CD4-positive, alpha-beta memory T cell (primary cell): ENCODE data around the gene CTDNEP1. TPM values are rescaled to one million over a fixed set of nuclear protein-coding genes. Genes with fewer than 3 reads are reported as not detected.
A peak's percentile ranks its signal among the peaks of the same experiment; 100 is the strongest.

Experiments used
- CTCF ChIA-PET: fragments of 350-600 bp; sonication (Branson Sonifier 250); formaldehyde crosslinking; loops from one replicate; lab custom pipeline; 2021; ENCODE audit warnings: inconsistent platforms; ENCODE audit not compliant: partially characterized antibody; lab: Charles Lee
- POLR2A ChIA-PET: fragments of 350-600 bp; sonication (Branson Sonifier 250); formaldehyde crosslinking; loops from one replicate; lab custom pipeline; 2021; ENCODE audit not compliant: partially characterized antibody; lab: Charles Lee
- DNase-seq, 5 donors: peaks; one replicate each; pipeline versions ENCODE4 v3.0.0 to v3.0.0-alpha.2; 2020 to 2022; ENCODE audit warnings: mixed read lengths in 1 of 5
- H3K27ac ChIP-seq: one replicate; pipeline ENCODE4 v1.7.0; 2013; ENCODE audit warnings: low read depth, low read length
- H3K27me3 ChIP-seq: 2 replicates; pipeline ENCODE4 v1.7.0; 2013; ENCODE audit warnings: mild to moderate bottlenecking, low read length, moderate library complexity; ENCODE audit not compliant: insufficient read depth
- H3K36me3 ChIP-seq: 2 replicates; pipeline ENCODE4 v1.7.0; 2013; ENCODE audit warnings: mild to moderate bottlenecking, low read length, moderate library complexity; ENCODE audit not compliant: insufficient read depth
- H3K4me1 ChIP-seq: 2 replicates; pipeline ENCODE4 v1.7.0; 2013; ENCODE audit warnings: mild to moderate bottlenecking, low read length, moderate library complexity; ENCODE audit not compliant: insufficient read depth
- H3K4me3 ChIP-seq, 2 donors: one replicate each; pipeline ENCODE4 v1.7.0; 2013; ENCODE audit warnings: low read length in 2 of 2, mild to moderate bottlenecking in 1 of 2
- H3K9me3 ChIP-seq, 2 donors: one replicate each; pipeline ENCODE4 v1.7.0; 2013; ENCODE audit warnings: low read length in 2 of 2, control low read depth in 1 of 2; ENCODE audit not compliant: control insufficient read depth in 1 of 2
- H3K27ac Mint-ChIP-seq, 7 donors: one replicate each; pipeline ENCODE4 v1.8.0; 2020 to 2021; ENCODE audit warnings: mixed read lengths in 7 of 7, mild to moderate bottlenecking in 6 of 7, inconsistent platforms in 3 of 7, moderate library complexity in 3 of 7
- H3K27me3 Mint-ChIP-seq, 2 donors: one replicate each; pipeline ENCODE4 v1.8.0; 2020 to 2021; ENCODE audit warnings: mixed read lengths in 2 of 2
- H3K36me3 Mint-ChIP-seq, 2 donors: one replicate each; pipeline ENCODE4 v1.8.0; 2020 to 2021; ENCODE audit warnings: mixed read lengths in 2 of 2, inconsistent platforms in 1 of 2, mild to moderate bottlenecking in 1 of 2
- H3K4me1 Mint-ChIP-seq, 4 donors: one replicate each; pipeline ENCODE4 v1.8.0; 2020 to 2021; ENCODE audit warnings: mixed read lengths in 4 of 4, mild to moderate bottlenecking in 1 of 4
- H3K4me3 Mint-ChIP-seq, 8 donors: one replicate each; pipeline ENCODE4 v1.8.0; 2020 to 2021; ENCODE audit warnings: mixed read lengths in 8 of 8, mild to moderate bottlenecking in 7 of 8, moderate library complexity in 6 of 8, inconsistent platforms in 3 of 8
- H3K9me3 Mint-ChIP-seq, 8 donors: one replicate each; pipeline ENCODE4 v1.8.0; 2020 to 2021; ENCODE audit warnings: mixed read lengths in 8 of 8, mild to moderate bottlenecking in 5 of 8, inconsistent platforms in 3 of 8, moderate library complexity in 1 of 8
- intact Hi-C: fragments of 100-400 bp; cut with micrococcal nuclease; formaldehyde crosslinking; loops from one replicate; pipeline ENCODE4 v1.15.1; 2023
- microRNA-seq: library from miRNA; unstranded; fragments of <30 nt; microRNA quantifications from one replicate; pipeline ENCODE4 v1.2.0, GENCODE V29; 2021; ENCODE audit warnings: borderline replicate concordance, borderline number of aligned reads, borderline microRNAs expressed, mixed read lengths
- polyA plus RNA-seq, 2 donors: library from polyadenylated mRNA; unstranded; fragments of 300-500 nt; fragmentation: Illumina TruSeq; gene quantifications; one replicate each; pipeline ENCODE4 v1.2.3, GENCODE V29; 2021
- total RNA-seq, 2 experiments: library from RNA; stranded (reverse); gene quantifications; one replicate each; pipeline ENCODE4 v1.2.3, GENCODE V29; 2021

CTDNEP1 gene
- total and polyA plus RNA-seq, 4 experiments from 2014 or later: 42.4 to 157 (median 102) TPM

- Histone ChIP-seq H3K9me3 (no peaks in the 10 kb centered on the region), H3K27me3 (no peaks in the 10 kb centered on the region), H3K27ac (no peak overlapping the region), H3K4me1 (no peaks in the 10 kb centered on the region), H3K4me3 (no peak overlapping the region), H3K36me3 (no peaks in the 10 kb centered on the region)
- ChIA-PET CTCF (no interaction called here), POLR2A (no interaction called here)
- H3K4me3 Mint-ChIP-seq: no peak overlapping the region
- DNase-seq: no peak
- no peaks in the 10 kb centered on the region for H3K4me1 Mint-ChIP-seq
- H3K27ac Mint-ChIP-seq: no peak overlapping the region
- intact Hi-C loops: no loop called here
- no peaks in the 10 kb centered on the region for H3K27me3 Mint-ChIP-seq
- peaks cover 4 to 7% of the 10 kb centered on the region in 2 donors for H3K36me3 Mint-ChIP-seq
- no peaks in the 10 kb centered on the region for H3K9me3 Mint-ChIP-seq
Observed at GRCh38 chr17:7196651-7197401, 54.7 kb downstream of the CTDNEP1 start.

GRCh38 chr17:7195971-7196370, 55.6 kb downstream of the CTDNEP1 start:
- intact Hi-C loops: no loop called here
- Mint-ChIP-seq H3K4me1 (no peaks in the 10 kb centered on the region), H3K36me3 (peaks cover 4 to 7% of the 10 kb centered on the region in 2 donors), H3K4me3 (no peak overlapping the region), H3K27me3 (no peaks in the 10 kb centered on the region), H3K27ac (no peak overlapping the region), H3K9me3 (no peaks in the 10 kb centered on the region)
- Histone ChIP-seq H3K36me3 (no peaks in the 10 kb centered on the region), H3K9me3 (no peaks in the 10 kb centered on the region), H3K4me3 (no peak overlapping the region), H3K27me3 (no peaks in the 10 kb centered on the region), H3K27ac (no peak overlapping the region), H3K4me1 (no peaks in the 10 kb centered on the region)
- ChIA-PET CTCF (no interaction called here), POLR2A (no interaction called here)
- DNase-seq: no peak

Small RNA genes lying within 50 kb of the gene (microRNA-seq; reads per million reads assigned to microRNA genes)
- gene MIR324: 583 reads per million, percentile 83 among the genes with 10 or more reads in this experiment

Other genes with a start within 250 kb of the CTDNEP1 start
Only the 30 nearest of the 35 such genes appear.
- gene SLC16A13, start 215.7 kb downstream of the CTDNEP1 start, total RNA-seq: 10 to 100 TPM; 13.1 to 13.7 TPM
- gene SLC16A13, start 215.7 kb downstream of the CTDNEP1 start, polyA plus RNA-seq: 1 to 10 TPM in 1 of 2 donors, under 1 TPM in 1; 0.93 to 1.8 TPM
- gene SLC16A11, start 207.6 kb downstream of the CTDNEP1 start, total RNA-seq: 1 to 10 TPM in 1 of 2 experiments, under 1 TPM in 1; 0.89 to 1.2 TPM
- under 1 TPM; 0.50 to 0.69 TPM for gene SLC16A11, start 207.6 kb downstream of the CTDNEP1 start, polyA plus RNA-seq
- 1 to 10 TPM; 1.4 TPM for gene CLEC10A, start 171.5 kb downstream of the CTDNEP1 start, total RNA-seq
- not detected for gene CLEC10A, start 171.5 kb downstream of the CTDNEP1 start, polyA plus RNA-seq
- gene ASGR2, start 136.9 kb downstream of the CTDNEP1 start, total RNA-seq: not detected
- not detected for gene ASGR2, start 136.9 kb downstream of the CTDNEP1 start, polyA plus RNA-seq
- gene ASGR1, start 72.4 kb downstream of the CTDNEP1 start, total RNA-seq: not detected
- not detected for gene ASGR1, start 72.4 kb downstream of the CTDNEP1 start, polyA plus RNA-seq
- 1 to 10 TPM; 7.2 to 7.6 TPM for gene DLG4, start 31.9 kb downstream of the CTDNEP1 start, total RNA-seq
- gene DLG4, start 31.9 kb downstream of the CTDNEP1 start, polyA plus RNA-seq: under 1 TPM; 0.44 to 0.50 TPM
- 100 to 1,000 TPM; 340 to 342 TPM for gene ACADVL, start 31.8 kb downstream of the CTDNEP1 start, total RNA-seq
- 100 to 1,000 TPM; 110 to 118 TPM for gene ACADVL, start 31.8 kb downstream of the CTDNEP1 start, polyA plus RNA-seq
- 10 to 100 TPM; 75.1 to 76.8 TPM for gene DVL2, start 17.2 kb downstream of the CTDNEP1 start, total RNA-seq
- 10 to 100 TPM; 22.0 to 23.7 TPM for gene DVL2, start 17.2 kb downstream of the CTDNEP1 start, polyA plus RNA-seq
- gene PHF23, start 12.3 kb downstream of the CTDNEP1 start, total RNA-seq: 10 to 100 TPM; 45.8 to 55.8 TPM
- 10 to 100 TPM; 11.4 to 29.8 TPM for gene PHF23, start 12.3 kb downstream of the CTDNEP1 start, polyA plus RNA-seq
- gene GABARAP, start 9.3 kb downstream of the CTDNEP1 start, total RNA-seq: 100 to 1,000 TPM; 324 to 327 TPM
- gene GABARAP, start 9.3 kb downstream of the CTDNEP1 start, polyA plus RNA-seq: 100 to 1,000 TPM; 741 to 896 TPM
- gene ELP5, start 481 bp upstream of the CTDNEP1 start, total RNA-seq: 10 to 100 TPM; 29.8 to 30.9 TPM
- gene ELP5, start 481 bp upstream of the CTDNEP1 start, polyA plus RNA-seq: 10 to 100 TPM; 68.0 to 71.3 TPM
- gene CLDN7, start 10.7 kb upstream of the CTDNEP1 start, total RNA-seq: 1 to 10 TPM in 1 of 2 experiments, under 1 TPM in 1; 0.39 to 1.0 TPM
- gene CLDN7, start 10.7 kb upstream of the CTDNEP1 start, polyA plus RNA-seq: 1 to 10 TPM; 1.0 to 3.1 TPM
- not detected for gene SLC2A4, start 30.0 kb upstream of the CTDNEP1 start, total RNA-seq
- gene SLC2A4, start 30.0 kb upstream of the CTDNEP1 start, polyA plus RNA-seq: not detected
- under 1 TPM; 0.26 to 0.39 TPM for gene YBX2, start 42.9 kb upstream of the CTDNEP1 start, total RNA-seq
- gene YBX2, start 42.9 kb upstream of the CTDNEP1 start, polyA plus RNA-seq: not detected
- gene EIF5A, start 55.9 kb upstream of the CTDNEP1 start, total RNA-seq: 100 to 1,000 TPM; 240 to 244 TPM
- gene EIF5A, start 55.9 kb upstream of the CTDNEP1 start, polyA plus RNA-seq: 100 to 1,000 TPM; 230 to 850 TPM
- gene GPS2, start 63.6 kb upstream of the CTDNEP1 start, total RNA-seq: 100 to 1,000 TPM; 127 to 132 TPM
- 100 to 1,000 TPM; 101 to 120 TPM for gene GPS2, start 63.6 kb upstream of the CTDNEP1 start, polyA plus RNA-seq
- 10 to 100 TPM; 73.8 to 81.6 TPM for gene NEURL4, start 77.6 kb upstream of the CTDNEP1 start, total RNA-seq
- gene NEURL4, start 77.6 kb upstream of the CTDNEP1 start, polyA plus RNA-seq: 1 to 10 TPM in 1 of 2 donors, under 1 TPM in 1; 0.97 to 2.4 TPM
- gene ACAP1, start 84.8 kb upstream of the CTDNEP1 start, total RNA-seq: 100 to 1,000 TPM; 507 to 516 TPM
- gene ACAP1, start 84.8 kb upstream of the CTDNEP1 start, polyA plus RNA-seq: 100 to 1,000 TPM; 261 to 264 TPM
- gene KCTD11, start 100.4 kb upstream of the CTDNEP1 start, total RNA-seq: 1 to 10 TPM; 3.5 to 4.3 TPM
- gene KCTD11, start 100.4 kb upstream of the CTDNEP1 start, polyA plus RNA-seq: 1 to 10 TPM in 1 of 2 donors, under 1 TPM in 1; 0.33 to 1.8 TPM
- not detected for gene TMEM95, start 103.4 kb upstream of the CTDNEP1 start, total RNA-seq
- not detected for gene TMEM95, start 103.4 kb upstream of the CTDNEP1 start, polyA plus RNA-seq
- 10 to 100 TPM; 13.8 to 15.9 TPM for gene TNK1, start 129.4 kb upstream of the CTDNEP1 start, total RNA-seq
- 1 to 10 TPM; 1.7 to 2.1 TPM for gene TNK1, start 129.4 kb upstream of the CTDNEP1 start, polyA plus RNA-seq
- 10 to 100 TPM; 90.3 to 91.9 TPM for gene PLSCR3, start 142.8 kb upstream of the CTDNEP1 start, total RNA-seq
- gene PLSCR3, start 142.8 kb upstream of the CTDNEP1 start, polyA plus RNA-seq: 100 to 1,000 TPM; 174 to 242 TPM
- gene TMEM256, start 152.4 kb upstream of the CTDNEP1 start, total RNA-seq: 10 to 100 TPM; 35.4 to 38.3 TPM
- 10 to 100 TPM; 49.9 to 51.1 TPM for gene TMEM256, start 152.4 kb upstream of the CTDNEP1 start, polyA plus RNA-seq
- gene NLGN2, start 156.1 kb upstream of the CTDNEP1 start, total RNA-seq: 1 to 10 TPM; 8.8 to 9.8 TPM
- under 1 TPM in 1 of 2 donors, not detected in 1; 0.08 TPM for gene NLGN2, start 156.1 kb upstream of the CTDNEP1 start, polyA plus RNA-seq
- not detected for gene SPEM1, start 168.6 kb upstream of the CTDNEP1 start, total RNA-seq
- gene SPEM1, start 168.6 kb upstream of the CTDNEP1 start, polyA plus RNA-seq: not detected
- gene SPEM2, start 173.9 kb upstream of the CTDNEP1 start, total RNA-seq: not detected
- not detected for gene SPEM2, start 173.9 kb upstream of the CTDNEP1 start, polyA plus RNA-seq
- not detected for gene SPEM3, start 177.1 kb upstream of the CTDNEP1 start, total RNA-seq
- not detected for gene SPEM3, start 177.1 kb upstream of the CTDNEP1 start, polyA plus RNA-seq
- 10 to 100 TPM; 20.8 to 21.8 TPM for gene TMEM102, start 183.7 kb upstream of the CTDNEP1 start, total RNA-seq
- 10 to 100 TPM; 14.6 to 29.2 TPM for gene TMEM102, start 183.7 kb upstream of the CTDNEP1 start, polyA plus RNA-seq
- gene FGF11, start 187.8 kb upstream of the CTDNEP1 start, total RNA-seq: 1 to 10 TPM; 2.7 to 3.3 TPM
- gene FGF11, start 187.8 kb upstream of the CTDNEP1 start, polyA plus RNA-seq: under 1 TPM in 1 of 2 donors, not detected in 1; 0.14 TPM
- 1 to 10 TPM; 9.1 to 9.5 TPM for gene CHRNB1, start 193.3 kb upstream of the CTDNEP1 start, total RNA-seq
- 10 to 100 TPM; 24.1 to 29.2 TPM for gene CHRNB1, start 193.3 kb upstream of the CTDNEP1 start, polyA plus RNA-seq